GM12873 (cell line): ENCODE data around the gene ADORA1.

Experiments used
- CTCF ChIP-seq: IDR thresholded peaks from 2 replicates; pipeline ENCODE4 v1.5.1; 2012; ENCODE audit warnings: low read depth, mild to moderate bottlenecking, moderate library complexity, low read length, control low read depth; ENCODE audit not compliant: insufficient read depth; ENCODE audit errors: missing control alignments

Gene ADORA1

GRCh38 chr1:203131548-203132200 is 4.1 kb downstream of the ADORA1 start:
- TF ChIP-seq CTCF: no peak

GRCh38 chr1:203133970-203134725 is 6.6 kb downstream of the ADORA1 start:
- TF ChIP-seq CTCF: no peak

GRCh38 chr1:203135636-203136305 is 8.2 kb downstream of the ADORA1 start:
- TF ChIP-seq CTCF: no peak

GRCh38 chr1:203136409-203137042 is 9.0 kb downstream of the ADORA1 start:
- peak; percentile 25 for TF ChIP-seq CTCF

- no peak for TF ChIP-seq CTCF
Observed at GRCh38 chr1:203137324-203137723, 9.8 kb downstream of the ADORA1 start.

- no peak for TF ChIP-seq CTCF
Observed at GRCh38 chr1:203138066-203138465, 10.5 kb downstream of the ADORA1 start.
